ENCODE results near the gene A4GNT.

DNA sequence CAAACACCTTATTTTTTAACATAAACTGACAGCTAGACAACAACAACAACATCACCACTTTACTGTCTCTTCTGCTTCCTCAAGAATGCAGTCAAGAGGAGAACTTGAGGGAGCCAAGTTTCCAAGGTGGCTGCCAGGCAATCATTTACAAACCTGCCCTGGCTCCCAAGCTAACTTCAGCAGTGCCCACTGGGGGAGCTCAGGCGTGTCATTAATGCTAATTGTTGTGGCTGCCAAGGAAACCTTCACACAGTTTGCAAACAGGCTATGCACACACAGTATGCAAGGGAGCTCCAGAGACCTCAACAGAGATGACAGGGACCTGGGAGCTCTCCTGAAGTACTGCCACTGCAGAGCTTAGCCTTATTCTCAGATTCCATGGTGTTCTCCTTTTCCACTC is 18.9 kb downstream of the A4GNT start:
- no peak for TF ChIP-seq EZH2 (IDR thresholded peaks at IDR 0.05; ENCODE audit: insufficient read depth, poor library complexity, severe bottlenecking)
- TF ChIP-seq EZH2phosphoT487 (IDR thresholded peaks at IDR 0.05; ENCODE audit: insufficient read depth, low read depth): no peak

Data from GM23248 (cell line).